ENCODE results near the gene TMUB1. TPM values are rescaled to one million over a fixed set of nuclear protein-coding genes. Genes with fewer than 3 reads are reported as not detected.

The TMUB1 gene
- total RNA-seq, 1 experiment from 2014 or later: 43.8 TPM

DNA sequence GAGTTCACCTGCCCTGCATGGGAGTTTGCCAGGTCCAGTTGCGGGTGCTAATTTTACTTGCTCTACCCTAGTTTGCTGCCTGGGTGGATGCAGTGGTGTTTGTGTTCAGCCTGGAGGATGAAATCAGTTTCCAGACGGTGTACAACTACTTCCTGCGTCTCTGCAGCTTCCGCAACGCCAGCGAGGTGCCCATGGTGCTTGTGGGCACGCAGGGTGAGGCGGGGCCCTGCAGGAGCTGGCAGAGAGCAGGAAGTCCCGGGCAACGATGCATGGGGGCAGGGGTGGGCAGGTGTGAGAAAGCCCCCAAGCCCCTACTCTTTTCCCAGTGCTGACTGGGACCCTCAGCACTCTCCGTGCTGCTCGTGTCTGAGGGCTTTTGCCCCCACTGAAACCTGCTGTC, 34.3 kb upstream of the TMUB1 start:
- intact Hi-C loops (cut with micrococcal nuclease; ENCODE audit: unreplicated experiment): loop anchor here (10.0 kb wide), 1 partner anchor 223 kb away; no protein-coding TSS in a partner anchor
- H3K36me3 ChIP-seq (ENCODE audit: insufficient read depth, low read length, poor library complexity, severe bottlenecking): peaks cover 22% of the 10 kb centered on the region
- TF ChIP-seq EZH2 (IDR thresholded peaks at IDR 0.05; ENCODE audit: borderline replicate concordance, low read depth, low read length, poor library complexity, severe bottlenecking): no peak
- no peak for TF ChIP-seq CTCF (conservative IDR thresholded peaks at IDR 0.05; ENCODE audit: low read depth, low read length)
- no peaks in the 10 kb centered on the region for H3K9me3 ChIP-seq (ENCODE audit: low read depth, low read length, poor library complexity, severe bottlenecking)
- no peak for DNase-seq (ENCODE audit: low spot score)
- POLR2A ChIA-PET (ENCODE audit: low non-redundant PET): no interaction called here
- H3K27ac ChIP-seq (ENCODE audit: low read depth, low read length, poor library complexity, severe bottlenecking): no peak overlapping the region
- no peak overlapping the region for H3K4me3 ChIP-seq (ENCODE audit: low read depth, low read length, poor library complexity, severe bottlenecking)
- no TSS peak for BruUV-seq (replicated peaks)
- H3K4me1 ChIP-seq (ENCODE audit: insufficient read depth, low read length, poor library complexity, severe bottlenecking): peaks cover 22% of the 10 kb centered on the region
- CTCF ChIA-PET: no interaction called here
- H3K27me3 ChIP-seq (replicated peaks; ENCODE audit: insufficient read depth, low read depth, low read length, poor library complexity): no peaks in the 10 kb centered on the region

- BruUV-seq (replicated peaks): no TSS peak
Observed at GRCh38 chr7:151116603-151117440, 33.5 kb upstream of the TMUB1 start.

DNA sequence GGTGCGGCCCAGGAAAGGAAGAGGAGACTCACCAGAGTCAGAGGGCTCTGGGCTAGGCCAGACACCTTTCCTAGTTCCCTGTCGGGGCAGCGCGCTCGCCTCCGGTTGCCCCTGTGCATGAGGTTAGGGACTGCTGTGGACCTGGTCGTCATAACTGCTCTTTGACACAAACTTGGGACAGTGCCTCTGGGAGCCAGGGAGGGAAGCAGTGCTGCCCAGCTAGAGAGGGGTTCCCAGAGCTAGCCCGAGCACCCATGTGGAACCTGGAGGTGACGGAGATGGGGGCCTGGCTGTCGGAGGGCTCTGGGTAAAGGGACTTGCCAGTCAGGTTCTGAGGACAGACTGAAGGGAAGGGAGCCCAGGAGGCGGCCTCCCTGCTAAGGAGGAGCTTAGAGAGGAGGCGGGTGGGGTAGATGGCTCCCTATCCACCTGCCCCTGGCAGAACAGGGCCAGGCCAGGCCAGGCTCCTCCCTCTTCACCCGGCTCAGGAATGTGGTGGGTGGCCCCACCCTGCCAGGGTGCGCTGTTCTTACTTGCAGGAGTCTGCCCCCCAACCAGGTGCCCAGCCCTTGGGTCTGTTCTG, 32.6 kb upstream of the TMUB1 start:
- intact Hi-C loops (cut with micrococcal nuclease; ENCODE audit: unreplicated experiment): loop anchor here (10.0 kb wide), 1 partner anchor 221 kb away; no protein-coding TSS in a partner anchor
- peaks cover 21% of the 10 kb centered on the region for H3K36me3 ChIP-seq (ENCODE audit: insufficient read depth, low read length, poor library complexity, severe bottlenecking)
- no peak overlapping the region for H3K4me3 ChIP-seq (ENCODE audit: low read depth, low read length, poor library complexity, severe bottlenecking)
- CTCF ChIA-PET: interaction anchor here (0.6 kb wide), 1 partner anchor 10 kb away, joined by 7 read pairs; no protein-coding TSS in a partner anchor
- no peaks in the 10 kb centered on the region for H3K27me3 ChIP-seq (replicated peaks; ENCODE audit: insufficient read depth, low read depth, low read length, poor library complexity)
- no peak overlapping the region for H3K27ac ChIP-seq (ENCODE audit: low read depth, low read length, poor library complexity, severe bottlenecking)
- no TSS peak for BruUV-seq (replicated peaks)
- peak; percentile 30 for DNase-seq (ENCODE audit: low spot score)
- peaks cover 22% of the 10 kb centered on the region for H3K4me1 ChIP-seq (ENCODE audit: insufficient read depth, low read length, poor library complexity, severe bottlenecking)
- POLR2A ChIA-PET (ENCODE audit: low non-redundant PET): no interaction called here
- TF ChIP-seq EZH2 (IDR thresholded peaks at IDR 0.05; ENCODE audit: borderline replicate concordance, low read depth, low read length, poor library complexity, severe bottlenecking): no peak
- TF ChIP-seq CTCF (conservative IDR thresholded peaks at IDR 0.05; ENCODE audit: low read depth, low read length): no peak
- H3K9me3 ChIP-seq (ENCODE audit: low read depth, low read length, poor library complexity, severe bottlenecking): no peaks in the 10 kb centered on the region

More at GRCh38 chr7:151116603-151117440, 33.5 kb upstream of the TMUB1 start:
- ChIA-PET POLR2A (ENCODE audit: low non-redundant PET) (no interaction called here), CTCF (no interaction called here)
- no peak for DNase-seq (ENCODE audit: low spot score)
- Histone ChIP-seq H3K4me1 (ENCODE audit: insufficient read depth, low read length, poor library complexity, severe bottlenecking) (peaks cover 22% of the 10 kb centered on the region), H3K9me3 (ENCODE audit: low read depth, low read length, poor library complexity, severe bottlenecking) (no peaks in the 10 kb centered on the region), H3K36me3 (ENCODE audit: insufficient read depth, low read length, poor library complexity, severe bottlenecking) (peaks cover 22% of the 10 kb centered on the region), H3K27ac (ENCODE audit: low read depth, low read length, poor library complexity, severe bottlenecking) (no peak overlapping the region), H3K27me3 (replicated peaks; ENCODE audit: insufficient read depth, low read depth, low read length, poor library complexity) (no peaks in the 10 kb centered on the region), H3K4me3 (ENCODE audit: low read depth, low read length, poor library complexity, severe bottlenecking) (no peak overlapping the region)
- TF ChIP-seq CTCF (conservative IDR thresholded peaks at IDR 0.05; ENCODE audit: low read depth, low read length) (no peak), EZH2 (IDR thresholded peaks at IDR 0.05; ENCODE audit: borderline replicate concordance, low read depth, low read length, poor library complexity, severe bottlenecking) (no peak)
- intact Hi-C loops (cut with micrococcal nuclease; ENCODE audit: unreplicated experiment): loop anchor here (10.0 kb wide), 1 partner anchor 222 kb away; no protein-coding TSS in a partner anchor
